Activated CD4-positive, alpha-beta memory T cell treated with anti-CD3 and anti-CD28 coated beads for 36 hours (primary cell): ENCODE measurements around the gene PAQR8. TPM values are rescaled to one million over a fixed set of nuclear protein-coding genes. Genes with fewer than 3 reads are reported as not detected.

Experiments used
- CTCF ChIA-PET: fragments of 350-600 bp; sonication (Branson Sonifier 250); formaldehyde crosslinking; loops from one replicate; lab custom pipeline; 2021; ENCODE audit warnings: antibody characterized with exemption, inconsistent platforms; lab: Charles Lee
- POLR2A ChIA-PET: fragments of 350-600 bp; sonication (Branson Sonifier 250); formaldehyde crosslinking; loops from one replicate; lab custom pipeline; 2021; ENCODE audit warnings: antibody characterized with exemption; lab: Charles Lee
- DNase-seq: peaks from one replicate; pipeline ENCODE4 v3.0.0-alpha.2; 2020
- H3K27ac Mint-ChIP-seq: one replicate; pipeline ENCODE4 v1.8.0; 2021; ENCODE audit warnings: mixed read lengths
- H3K27me3 Mint-ChIP-seq: one replicate; pipeline ENCODE4 v1.8.0; 2021; ENCODE audit warnings: mixed read lengths
- H3K36me3 Mint-ChIP-seq: one replicate; pipeline ENCODE4 v1.8.0; 2021; ENCODE audit warnings: mixed read lengths
- H3K4me1 Mint-ChIP-seq: one replicate; pipeline ENCODE4 v1.8.0; 2021; ENCODE audit warnings: low read depth, mixed read lengths
- H3K4me3 Mint-ChIP-seq: one replicate; pipeline ENCODE4 v1.8.0; 2021; ENCODE audit warnings: mild to moderate bottlenecking, mixed read lengths
- H3K9me3 Mint-ChIP-seq: one replicate; pipeline ENCODE4 v1.8.0; 2021; ENCODE audit warnings: mixed read lengths
- intact Hi-C: fragments of 100-400 bp; cut with micrococcal nuclease; formaldehyde crosslinking; loops from one replicate; pipeline ENCODE4 v1.15.1; 2023
- total RNA-seq, 2 experiments: library from RNA; stranded (reverse); gene quantifications; one replicate each; pipeline ENCODE4 v1.2.3, GENCODE V29; 2021

PAQR8 gene
- total RNA-seq, 2 experiments from 2014 or later, result 11.2 to 12.2 TPM

- DNase-seq, result no peak
- no peak overlapping the region for H3K4me3 Mint-ChIP-seq
- peaks cover 63% of the 10 kb centered on the region for H3K4me1 Mint-ChIP-seq
- intact Hi-C loops, result no loop called here
- H3K27me3 Mint-ChIP-seq, result no peaks in the 10 kb centered on the region
- H3K27ac Mint-ChIP-seq, result no peak overlapping the region
- ChIA-PET CTCF (interaction anchor here (0.8 to 2.4 kb wide), 2 partner anchors 51 to 80 kb away, joined by 3 to 16 read pairs; partner anchors contain the start of gene MCM3), POLR2A (no interaction called here)
- H3K36me3 Mint-ChIP-seq, result peaks cover 18% of the 10 kb centered on the region
- no peaks in the 10 kb centered on the region for H3K9me3 Mint-ChIP-seq
These were observed 4.1 kb downstream of the PAQR8 start for GRCh38 chr6:52365866-52366540.

GRCh38 chr6:52368002-52368401, 6.1 kb downstream of the PAQR8 start:
- ChIA-PET CTCF (no interaction called here), POLR2A (no interaction called here)
- H3K9me3 Mint-ChIP-seq, result no peaks in the 10 kb centered on the region

GRCh38 chr6:52369234-52369633, 7.3 kb downstream of the PAQR8 start:
- intact Hi-C loops, result no loop called here
- Mint-ChIP-seq H3K4me1 (peaks cover 56% of the 10 kb centered on the region), H3K9me3 (peaks cover 10% of the 10 kb centered on the region), H3K4me3 (no peak overlapping the region), H3K27ac (no peak overlapping the region), H3K36me3 (peaks cover 28% of the 10 kb centered on the region), H3K27me3 (no peaks in the 10 kb centered on the region)
- POLR2A ChIA-PET, result no interaction called here
- CTCF ChIA-PET, result interaction anchor here (0.8 kb wide), 1 partner anchor 82 kb away, joined by 3 read pairs; no protein-coding TSS in a partner anchor
- DNase-seq, result no peak

More at GRCh38 chr6:52368002-52368401, 6.1 kb downstream of the PAQR8 start:
- H3K27ac Mint-ChIP-seq, result no peak overlapping the region
- peaks cover 61% of the 10 kb centered on the region for H3K4me1 Mint-ChIP-seq
- no peak for DNase-seq
- peaks cover 18% of the 10 kb centered on the region for H3K36me3 Mint-ChIP-seq
- no peak overlapping the region for H3K4me3 Mint-ChIP-seq
- intact Hi-C loops, result no loop called here
- H3K27me3 Mint-ChIP-seq, result no peaks in the 10 kb centered on the region

- Mint-ChIP-seq H3K36me3 (peaks cover 28% of the 10 kb centered on the region), H3K4me1 (peaks cover 55% of the 10 kb centered on the region), H3K27ac (no peak overlapping the region), H3K9me3 (peaks cover 13% of the 10 kb centered on the region), H3K4me3 (no peak overlapping the region), H3K27me3 (no peaks in the 10 kb centered on the region)
- DNase-seq, result no peak
- intact Hi-C loops, result no loop called here
- ChIA-PET CTCF (interaction anchor here (0.9 to 1.7 kb wide), 6 partner anchors 10 to 86 kb away, joined by 3 to 7 read pairs (median 4); partner anchors contain the start of gene PAQR8), POLR2A (interaction anchor here (1.5 kb wide), 1 partner anchor 9 kb away, joined by 6 read pairs; the partner anchor contains the start of gene PAQR8)
These were observed 9.8 kb downstream of the PAQR8 start for GRCh38 chr6:52371656-52372191.

- Mint-ChIP-seq H3K36me3 (peaks cover 17% of the 10 kb centered on the region), H3K27me3 (no peaks in the 10 kb centered on the region), H3K4me3 (no peak overlapping the region), H3K4me1 (peaks cover 58% of the 10 kb centered on the region), H3K9me3 (peaks cover 13% of the 10 kb centered on the region), H3K27ac (no peak overlapping the region)
- DNase-seq, result no peak
- CTCF ChIA-PET, result interaction anchor here (0.9 to 1.6 kb wide), 2 partner anchors 15 to 17 kb away, joined by 3 to 7 read pairs; no protein-coding TSS in a partner anchor
- POLR2A ChIA-PET, result no interaction called here
- intact Hi-C loops, result no loop called here
These were observed 11.3 kb downstream of the PAQR8 start for GRCh38 chr6:52373151-52373690.

GRCh38 chr6:52374247-52374646, 12.3 kb downstream of the PAQR8 start:
- DNase-seq, result no peak
- Mint-ChIP-seq H3K27me3 (no peaks in the 10 kb centered on the region), H3K4me1 (peaks cover 54% of the 10 kb centered on the region), H3K27ac (no peak overlapping the region), H3K4me3 (no peak overlapping the region), H3K36me3 (peaks cover 18% of the 10 kb centered on the region), H3K9me3 (peaks cover 13% of the 10 kb centered on the region)
- CTCF ChIA-PET, result interaction anchor here (0.9 kb wide), 1 partner anchor 26 kb away, joined by 3 read pairs; no protein-coding TSS in a partner anchor
- intact Hi-C loops, result no loop called here
- POLR2A ChIA-PET, result interaction anchor here (1.6 kb wide), 1 partner anchor 11 kb away, joined by 4 read pairs; no protein-coding TSS in a partner anchor

GRCh38 chr6:52375780-52376556, 14.0 kb downstream of the PAQR8 start:
- POLR2A ChIA-PET, result no interaction called here
- intact Hi-C loops, result loop anchor here (1.0 to 2.0 kb wide), 2 partner anchors 9 to 23 kb away; no protein-coding TSS in a partner anchor
- H3K4me3 Mint-ChIP-seq, result no peak overlapping the region

GRCh38 chr6:52376763-52377162, 14.8 kb downstream of the PAQR8 start:
- Mint-ChIP-seq H3K27me3 (no peaks in the 10 kb centered on the region), H3K4me3 (no peak overlapping the region), H3K36me3 (peaks cover 26% of the 10 kb centered on the region), H3K4me1 (peaks cover 59% of the 10 kb centered on the region), H3K27ac (no peak overlapping the region), H3K9me3 (peaks cover 13% of the 10 kb centered on the region)
- POLR2A ChIA-PET, result interaction anchor here (1.7 kb wide), 1 partner anchor 13 kb away, joined by 5 read pairs; no protein-coding TSS in a partner anchor
- no peak for DNase-seq
- CTCF ChIA-PET, result interaction anchor here (1.0 to 1.1 kb wide), 2 partner anchors 24 to 92 kb away, joined by 3 read pairs; partner anchors contain the start of gene MCM3
- intact Hi-C loops, result loop anchor here (2.0 kb wide), 1 partner anchor 22 kb away; no protein-coding TSS in a partner anchor

More at GRCh38 chr6:52375780-52376556, 14.0 kb downstream of the PAQR8 start:
- peaks cover 54% of the 10 kb centered on the region for H3K4me1 Mint-ChIP-seq
- H3K27ac Mint-ChIP-seq, result no peak overlapping the region
- CTCF ChIA-PET, result interaction anchor here (1.0 to 1.1 kb wide), 4 partner anchors 24 to 91 kb away, joined by 3 to 5 read pairs (median 3); partner anchors contain the start of gene MCM3
- peaks cover 13% of the 10 kb centered on the region for H3K9me3 Mint-ChIP-seq
- peak; percentile 27 for DNase-seq
- H3K36me3 Mint-ChIP-seq, result peaks cover 22% of the 10 kb centered on the region
- no peaks in the 10 kb centered on the region for H3K27me3 Mint-ChIP-seq

- Mint-ChIP-seq H3K36me3 (peaks cover 27% of the 10 kb centered on the region), H3K27me3 (no peaks in the 10 kb centered on the region), H3K4me1 (peaks cover 61% of the 10 kb centered on the region), H3K27ac (no peak overlapping the region), H3K9me3 (peaks cover 13% of the 10 kb centered on the region), H3K4me3 (no peak overlapping the region)
- no peak for DNase-seq
- CTCF ChIA-PET, result interaction anchor here (0.7 to 1.3 kb wide), 5 partner anchors 14 to 94 kb away, joined by 3 to 4 read pairs (median 3); partner anchors contain the start of genes MCM3 and PAQR8
- POLR2A ChIA-PET, result interaction anchor here (1.7 kb wide), 1 partner anchor 12 kb away, joined by 5 read pairs; no protein-coding TSS in a partner anchor
- intact Hi-C loops, result loop anchor here (2.0 kb wide), 1 partner anchor 21 kb away; no protein-coding TSS in a partner anchor
These were observed 15.7 kb downstream of the PAQR8 start for GRCh38 chr6:52377538-52378221.

GRCh38 chr6:52381249-52381648, 19.3 kb downstream of the PAQR8 start:
- peak; percentile 38 for DNase-seq
- Mint-ChIP-seq H3K9me3 (no peaks in the 10 kb centered on the region), H3K27me3 (no peaks in the 10 kb centered on the region), H3K27ac (no peak overlapping the region), H3K4me3 (no peak overlapping the region), H3K36me3 (peaks cover 13% of the 10 kb centered on the region), H3K4me1 (peaks cover 75% of the 10 kb centered on the region)
- ChIA-PET POLR2A (interaction anchor here (2.1 kb wide), 1 partner anchor 19 kb away, joined by 6 read pairs; the partner anchor contains the start of gene PAQR8), CTCF (interaction anchor here (1.7 to 3.1 kb wide), 3 partner anchors 9 to 95 kb away, joined by 5 to 15 read pairs (median 7); no protein-coding TSS in a partner anchor)
- intact Hi-C loops, result loop anchor here (1.0 kb wide), 1 partner anchor 9 kb away; no protein-coding TSS in a partner anchor
